OCI-LY1 (cell line): Measurements from ENCODE around the gene JAM3.

Source experiments
- CTCF ChIP-seq: fragments of 200-600 bp; sonication (generic), shearing (Covaris generic); IDR thresholded peaks from 2 replicates; pipeline ENCODE4 v1.5.1; 2017; ENCODE audit warnings: mild to moderate bottlenecking, antibody characterized with exemption, low read length, moderate library complexity, mixed read lengths
- EZH2 ChIP-seq: fragments of 200-600 bp; sonication (generic), shearing (Covaris generic); IDR thresholded peaks from 2 replicates; pipeline ENCODE4 v1.8.0; 2017; ENCODE audit warnings: borderline replicate concordance, mixed run types, mild to moderate bottlenecking, antibody characterized with exemption, low read length, moderate library complexity, mixed read lengths

- no peak for TF ChIP-seq CTCF
- no peak for TF ChIP-seq EZH2
These were observed 131.8 kb downstream of the JAM3 start for GRCh38 chr11:134200688-134201087.
